ENCODE results near the gene RHOJ. TPM values are rescaled to one million over a fixed set of nuclear protein-coding genes. Genes with fewer than 3 reads are reported as not detected.

The RHOJ gene
- total and polyA plus RNA-seq, 2 donors (not counting 3 experiments of a cell fraction or from before 2014, with no cell fraction given), result 191 to 486 TPM

DNA sequence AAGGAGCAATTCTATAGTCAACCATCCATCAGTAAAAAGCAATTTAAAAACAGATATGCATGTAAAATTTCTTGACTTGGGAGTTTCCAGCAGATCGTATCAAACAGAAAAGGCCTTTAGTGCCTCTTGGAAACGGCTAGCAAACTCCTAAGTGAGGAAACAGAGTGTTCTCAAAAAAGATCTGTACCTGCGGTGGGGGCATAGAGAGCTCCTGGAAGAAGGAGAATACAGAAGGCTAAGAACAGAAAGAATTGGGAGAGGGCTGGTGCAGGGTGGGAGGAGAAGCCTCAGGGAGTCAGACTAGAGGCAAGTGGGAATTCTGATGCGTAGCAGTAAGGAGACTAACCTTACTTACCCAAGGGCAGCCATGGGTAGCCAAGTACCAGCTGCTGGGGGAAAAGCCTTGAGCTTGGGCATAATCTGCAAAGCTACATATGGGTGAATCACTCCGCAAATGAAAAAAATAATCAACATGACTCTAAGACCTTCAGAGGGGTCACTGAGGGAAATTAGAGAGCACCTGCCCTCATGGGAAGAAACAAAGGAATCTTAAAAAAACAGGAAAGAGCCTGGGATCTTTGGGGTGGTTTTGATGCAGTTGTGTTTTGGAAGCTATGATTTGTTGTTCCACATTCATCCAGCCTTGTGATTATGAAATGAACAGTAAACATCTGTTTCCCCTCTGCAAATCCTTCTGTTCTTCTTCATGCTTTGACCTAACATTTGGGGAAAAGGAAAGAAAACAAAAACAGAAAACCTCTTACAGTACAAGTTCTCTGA is 10.4 kb downstream of the RHOJ start:
- peaks cover 11 to 12% of the 10 kb centered on the region in 2 experiments for H3K36me3 ChIP-seq (ENCODE audit: control insufficient read depth in 2 of 2, extremely low read depth in 1 of 2, insufficient read depth in 2 of 2, low read length in 2 of 2)
- DNase-seq (ENCODE audit: low read depth, low spot score) (peak; percentile 94), FAIRE-seq (peak; percentile 88)
- H3K27ac ChIP-seq (ENCODE audit: insufficient read depth, low read depth, low read length), result peak overlapping the region; percentile 49
- H3K4me3 ChIP-seq (replicated peaks in 1 of 3; ENCODE audit: insufficient read depth in 1 of 3, low read depth in 1 of 3, low read length in 3 of 3), result no peak overlapping the region
- peak overlapping the region; percentile 71 for H3K4me2 ChIP-seq (ENCODE audit: insufficient read depth, low read length)
- no peaks in the 10 kb centered on the region for H3K9me1 ChIP-seq (replicated peaks; ENCODE audit: control insufficient read depth, extremely low read depth, insufficient read depth, low read length)
- intact Hi-C loops (cut with micrococcal nuclease) (loop anchor here (1.0 to 2.0 kb wide), 3 partner anchors 10 to 39 kb away; partner anchors contain the start of gene RHOJ), dilution Hi-C loops (cut with MboI; ENCODE audit: extremely low pct_ligation_motif_present, low sequenced_read_pairs) (no loop called here)
- H4K20me1 ChIP-seq (replicated peaks; ENCODE audit: control insufficient read depth, extremely low read depth, insufficient read depth, low read length), result peaks cover 11% of the 10 kb centered on the region
- H3K4me1 ChIP-seq (ENCODE audit: control insufficient read depth, extremely low read depth, insufficient read depth, low read length), result peaks cover 61% of the 10 kb centered on the region
- peaks cover 91% of the 10 kb centered on the region for H3K79me2 ChIP-seq (ENCODE audit: control insufficient read depth, insufficient read depth, low read length)
- no peaks in the 10 kb centered on the region for H3K9me3 ChIP-seq (replicated peaks; ENCODE audit: control insufficient read depth, insufficient read depth, low read length)
- ChIA-PET CTCF (interaction anchor here (0.7 to 2.6 kb wide), 9 partner anchors 9 to 40 kb away, joined by 3 to 12 read pairs (median 4); partner anchors contain the start of gene RHOJ), POLR2A (interaction anchor here (1.5 to 2.4 kb wide), 3 partner anchors 10 to 40 kb away, joined by 5 to 25 read pairs (median 7); partner anchors contain the start of gene RHOJ)
- H3K9ac ChIP-seq (replicated peaks; ENCODE audit: extremely low read depth, insufficient read depth, low read length), result peak overlapping the region; percentile 4
- TSS peak; percentile 28 for BruUV-seq (replicated peaks)
- no peaks in the 10 kb centered on the region for H3K27me3 ChIP-seq (ENCODE audit: control insufficient read depth in 2 of 2, insufficient read depth in 2 of 2, low read length in 2 of 2)
- H2AFZ ChIP-seq (ENCODE audit: low read depth, low read length), result no peak overlapping the region
- TF ChIP-seq FOS (IDR thresholded peaks at IDR 0.05; ENCODE audit: borderline replicate concordance, insufficient read depth, low read length), result peak; percentile 45
- no peak for TF ChIP-seq MYC (IDR thresholded peaks at IDR 0.05; ENCODE audit: low read depth, low read length)
- TF ChIP-seq, protein P1, sequence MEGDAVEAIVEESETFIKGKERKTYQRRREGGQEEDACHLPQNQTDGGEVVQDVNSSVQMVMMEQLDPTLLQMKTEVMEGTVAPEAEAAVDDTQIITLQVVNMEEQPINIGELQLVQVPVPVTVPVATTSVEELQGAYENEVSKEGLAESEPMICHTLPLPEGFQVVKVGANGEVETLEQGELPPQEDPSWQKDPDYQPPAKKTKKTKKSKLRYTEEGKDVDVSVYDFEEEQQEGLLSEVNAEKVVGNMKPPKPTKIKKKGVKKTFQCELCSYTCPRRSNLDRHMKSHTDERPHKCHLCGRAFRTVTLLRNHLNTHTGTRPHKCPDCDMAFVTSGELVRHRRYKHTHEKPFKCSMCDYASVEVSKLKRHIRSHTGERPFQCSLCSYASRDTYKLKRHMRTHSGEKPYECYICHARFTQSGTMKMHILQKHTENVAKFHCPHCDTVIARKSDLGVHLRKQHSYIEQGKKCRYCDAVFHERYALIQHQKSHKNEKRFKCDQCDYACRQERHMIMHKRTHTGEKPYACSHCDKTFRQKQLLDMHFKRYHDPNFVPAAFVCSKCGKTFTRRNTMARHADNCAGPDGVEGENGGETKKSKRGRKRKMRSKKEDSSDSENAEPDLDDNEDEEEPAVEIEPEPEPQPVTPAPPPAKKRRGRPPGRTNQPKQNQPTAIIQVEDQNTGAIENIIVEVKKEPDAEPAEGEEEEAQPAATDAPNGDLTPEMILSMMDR (IDR thresholded peaks at IDR 0.05; ENCODE audit: extremely low read depth in 1 of 2, insufficient read depth in 1 of 2, low read depth in 1 of 2, low read length in 2 of 2), result no peak
- TF ChIP-seq, protein P2, sequence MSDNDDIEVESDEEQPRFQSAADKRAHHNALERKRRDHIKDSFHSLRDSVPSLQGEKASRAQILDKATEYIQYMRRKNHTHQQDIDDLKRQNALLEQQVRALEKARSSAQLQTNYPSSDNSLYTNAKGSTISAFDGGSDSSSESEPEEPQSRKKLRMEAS (IDR thresholded peaks at IDR 0.05; ENCODE audit: insufficient read depth, insufficient read length), result peak; percentile 1
- no peak for TF ChIP-seq GATA2 (IDR thresholded peaks at IDR 0.05; ENCODE audit: insufficient read depth, insufficient read length, low read depth, low read length)
- no peak for TF ChIP-seq EZH2 (IDR thresholded peaks at IDR 0.05; ENCODE audit: borderline replicate concordance, low read depth, low read length, severe bottlenecking)
- TF ChIP-seq POLR2A (IDR thresholded peaks at IDR 0.05; ENCODE audit: low read depth, low read length), result peak; percentile 61
- TF ChIP-seq POLR2AphosphoS5 (IDR thresholded peaks at IDR 0.05; ENCODE audit: insufficient read depth, low read depth, low read length), result peak; percentile 31
- TF ChIP-seq JUN (IDR thresholded peaks at IDR 0.05; ENCODE audit: borderline replicate concordance, insufficient read depth, insufficient read length, low read depth), result peak; percentile 33

Measured in endothelial cell of umbilical vein (primary cell).